UCSD-AML1 (cell line): ENCODE measurements around the gene PTPN18.
"Not testable (repeated sequence)": the region's sequence is repeated elsewhere in the genome, so short reads cannot be mapped to it uniquely, and the experiment has no call there.

Experiments
- DNase-seq: peaks from one replicate; lab custom pipeline; 2025; ENCODE audit not compliant: unreplicated experiment; lab: John Stamatoyannopoulos, UW

Gene PTPN18, protein sequence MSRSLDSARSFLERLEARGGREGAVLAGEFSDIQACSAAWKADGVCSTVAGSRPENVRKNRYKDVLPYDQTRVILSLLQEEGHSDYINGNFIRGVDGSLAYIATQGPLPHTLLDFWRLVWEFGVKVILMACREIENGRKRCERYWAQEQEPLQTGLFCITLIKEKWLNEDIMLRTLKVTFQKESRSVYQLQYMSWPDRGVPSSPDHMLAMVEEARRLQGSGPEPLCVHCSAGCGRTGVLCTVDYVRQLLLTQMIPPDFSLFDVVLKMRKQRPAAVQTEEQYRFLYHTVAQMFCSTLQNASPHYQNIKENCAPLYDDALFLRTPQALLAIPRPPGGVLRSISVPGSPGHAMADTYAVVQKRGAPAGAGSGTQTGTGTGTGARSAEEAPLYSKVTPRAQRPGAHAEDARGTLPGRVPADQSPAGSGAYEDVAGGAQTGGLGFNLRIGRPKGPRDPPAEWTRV

DNA sequence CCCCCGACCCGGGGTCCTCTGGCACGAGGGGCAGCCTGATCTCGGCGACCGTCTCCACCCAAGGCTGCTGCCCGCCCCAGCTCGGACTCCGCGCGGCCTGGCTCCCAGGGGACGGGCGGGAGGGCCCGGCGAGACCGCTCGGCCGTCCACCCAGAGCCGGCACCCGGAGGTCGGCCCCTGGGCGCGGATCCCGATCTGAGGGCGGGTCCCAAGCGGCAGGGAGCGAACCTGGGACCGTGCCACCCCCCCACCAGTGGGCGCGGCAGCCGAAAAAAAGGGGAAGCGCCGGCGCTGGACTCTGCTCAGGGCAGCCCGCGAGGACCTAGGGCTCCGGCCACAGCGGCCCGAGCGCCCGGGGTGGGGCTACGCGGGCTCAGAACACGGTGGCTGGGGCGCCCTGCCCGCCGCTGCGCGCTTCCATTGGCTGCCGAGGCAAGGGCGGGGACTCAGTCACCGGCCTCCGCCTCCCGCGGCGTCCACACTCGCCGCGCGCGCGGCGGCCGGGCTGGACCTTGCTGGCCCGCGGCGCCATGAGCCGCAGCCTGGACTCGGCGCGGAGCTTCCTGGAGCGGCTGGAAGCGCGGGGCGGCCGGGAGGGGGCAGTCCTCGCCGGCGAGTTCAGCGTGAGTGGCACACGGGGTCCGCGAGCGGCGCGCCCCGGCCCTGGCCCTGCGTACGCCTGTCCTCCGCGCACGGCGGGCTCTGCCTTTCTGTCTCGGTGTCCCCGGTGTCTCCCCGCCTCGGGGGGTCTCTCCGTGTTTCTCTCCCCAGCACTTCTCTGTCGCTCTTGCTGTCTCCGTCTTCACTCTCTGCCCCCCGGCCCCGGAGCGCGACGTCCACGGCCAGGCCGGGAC is at the start of gene PTPN18:
Gene PTPN18, plus strand, starts transcription at position 479 of the 854 bp plus-strand sequence. Its CDS starts 52 bp downstream, at position 531.
- peak; percentile 86 for DNase-seq

DNA sequence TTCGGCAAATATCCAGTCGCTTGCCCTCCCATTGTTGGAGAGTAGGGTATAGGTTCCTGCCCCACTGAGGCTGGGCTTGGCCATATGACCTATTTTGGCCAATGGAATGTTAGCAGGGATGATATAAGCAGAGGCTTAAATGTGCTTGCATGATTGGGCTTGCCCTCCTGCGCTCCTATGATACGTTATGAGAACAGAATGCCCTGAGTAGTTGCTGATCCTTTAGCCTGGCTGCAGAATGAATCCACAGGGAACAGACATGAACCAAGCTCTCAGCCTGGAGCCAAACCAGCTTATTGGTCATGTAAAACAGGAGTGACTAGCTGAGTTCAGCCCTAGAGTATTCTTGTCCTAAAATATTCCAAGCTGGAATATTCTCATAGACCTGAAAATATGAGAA is 48.0 kb upstream of the PTPN18 start:
- no peak for DNase-seq

DNA sequence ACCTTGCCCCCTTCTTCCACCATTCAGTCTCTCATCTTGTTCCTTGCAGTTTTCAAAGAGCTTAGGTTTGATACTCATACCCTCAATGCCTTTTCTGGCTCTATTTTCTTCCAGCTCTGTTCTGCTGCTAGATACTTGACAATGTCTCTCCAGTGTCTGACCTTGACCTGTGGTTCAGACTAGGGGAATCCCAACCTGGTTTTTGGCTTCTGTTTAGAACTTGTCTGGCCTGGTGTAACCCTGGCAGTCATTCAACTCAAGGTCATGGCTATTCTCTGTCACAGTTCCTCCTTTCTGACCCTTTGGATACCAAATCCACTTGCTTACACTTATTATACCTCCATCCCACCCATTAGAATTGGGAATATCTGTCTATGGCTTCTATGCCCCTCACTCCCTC is 45.0 kb upstream of the PTPN18 start:
- DNase-seq, result no peak

DNA sequence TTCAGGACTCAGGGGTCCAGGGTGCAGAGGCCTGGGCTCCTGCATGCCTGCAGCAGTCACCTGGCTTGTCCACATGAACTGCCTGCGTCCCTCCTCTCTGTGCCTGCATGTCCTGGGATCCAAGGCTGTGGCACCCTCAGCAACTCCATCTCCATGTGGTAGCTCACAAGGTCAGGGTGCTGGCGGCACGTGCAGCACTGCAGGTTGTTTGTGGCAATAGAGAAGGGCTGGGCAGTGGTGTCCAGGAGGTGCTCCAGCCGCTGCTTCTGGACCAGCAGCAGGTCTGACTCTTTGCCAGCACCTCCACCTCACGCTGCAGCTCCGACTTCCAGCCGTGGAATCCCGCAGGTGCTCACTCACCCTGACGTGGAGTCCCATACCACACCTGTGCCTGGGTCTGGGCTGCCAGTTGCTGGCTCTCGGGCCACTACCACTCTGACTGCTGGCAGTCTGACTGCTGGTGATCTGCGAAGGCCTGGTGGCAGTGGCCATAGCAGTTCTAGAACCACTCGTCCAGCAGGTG is 42.0 kb upstream of the PTPN18 start:
- no peak for DNase-seq

DNA sequence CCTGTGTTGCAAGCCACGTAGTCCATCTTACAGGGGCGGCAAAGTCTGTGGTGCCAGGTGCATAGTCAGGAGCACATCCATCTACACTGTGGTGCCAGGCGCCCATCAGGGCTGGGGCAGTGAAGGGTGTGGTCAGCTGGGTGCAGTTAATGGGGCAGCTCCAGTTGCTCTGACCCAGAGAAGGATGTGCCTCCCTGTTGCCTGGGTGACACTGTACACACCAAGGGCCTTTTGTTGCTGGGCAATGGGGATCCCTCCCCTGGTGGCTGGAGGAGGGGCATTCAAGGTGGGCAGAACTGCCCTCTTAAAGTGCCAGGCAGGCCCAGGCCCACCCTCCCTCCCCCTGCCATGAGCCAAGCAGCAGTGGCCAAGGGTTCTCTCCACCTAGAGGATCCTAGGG is 41.5 kb upstream of the PTPN18 start:
- DNase-seq, result no peak

DNA sequence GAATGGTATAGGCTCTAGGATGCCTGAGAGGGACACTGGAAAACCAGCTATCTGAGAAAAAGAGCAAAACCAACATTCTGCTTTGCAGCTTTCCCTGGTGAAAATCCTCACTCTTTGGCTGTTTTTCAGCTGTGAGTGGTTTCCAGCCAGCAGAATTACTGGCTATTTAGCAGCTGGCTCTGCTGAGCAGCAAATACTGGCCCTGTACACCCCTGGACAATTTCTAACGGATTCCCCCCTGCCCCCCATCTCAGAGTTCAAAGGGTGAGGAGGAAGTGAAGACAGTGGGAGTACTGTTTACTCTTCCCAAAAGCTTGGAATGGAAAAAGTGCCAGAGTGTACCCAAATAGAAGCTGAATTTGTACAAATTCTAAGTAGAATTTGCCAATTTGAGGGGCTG is 39.3 kb upstream of the PTPN18 start:
- DNase-seq, result no peak

DNA sequence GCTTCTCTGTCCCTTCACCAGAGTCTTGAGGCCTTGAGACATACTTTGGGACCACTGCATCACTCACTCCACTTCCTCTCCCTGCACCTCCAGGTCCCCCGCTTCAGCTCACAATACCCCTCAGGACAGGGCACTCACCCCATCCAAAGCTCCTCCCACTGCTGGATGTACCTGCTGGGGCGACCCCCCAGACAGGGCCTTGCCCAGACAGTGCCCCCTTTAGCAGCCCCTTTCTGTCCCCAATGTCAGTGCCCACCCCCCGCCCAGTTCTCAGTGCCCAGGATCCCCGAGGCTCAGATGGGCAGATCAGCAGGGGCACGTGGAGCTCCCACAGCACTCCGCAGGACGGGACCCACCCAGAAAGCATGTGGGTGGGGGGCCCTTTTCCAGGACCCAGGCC is 37.0 kb upstream of the PTPN18 start:
- no peak for DNase-seq

DNA sequence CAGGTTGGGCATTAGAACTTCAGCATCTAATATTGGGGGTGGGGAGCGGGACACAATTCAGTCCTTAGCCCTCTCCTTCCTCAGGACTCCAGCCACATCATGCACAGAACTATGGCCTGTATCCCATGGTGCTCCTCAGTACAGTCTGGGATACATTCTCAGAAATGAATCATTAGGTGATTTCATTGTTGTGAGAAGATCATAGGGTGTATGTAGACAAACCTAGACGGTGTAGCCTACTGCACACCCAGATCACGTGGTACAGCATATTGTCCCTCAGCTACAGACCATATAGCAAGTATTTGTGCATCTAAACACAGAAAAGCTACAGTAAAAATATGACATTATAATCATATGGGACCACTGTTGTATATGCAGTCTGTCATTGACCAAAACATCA is 36.3 kb upstream of the PTPN18 start:
- DNase-seq, result no peak

DNA sequence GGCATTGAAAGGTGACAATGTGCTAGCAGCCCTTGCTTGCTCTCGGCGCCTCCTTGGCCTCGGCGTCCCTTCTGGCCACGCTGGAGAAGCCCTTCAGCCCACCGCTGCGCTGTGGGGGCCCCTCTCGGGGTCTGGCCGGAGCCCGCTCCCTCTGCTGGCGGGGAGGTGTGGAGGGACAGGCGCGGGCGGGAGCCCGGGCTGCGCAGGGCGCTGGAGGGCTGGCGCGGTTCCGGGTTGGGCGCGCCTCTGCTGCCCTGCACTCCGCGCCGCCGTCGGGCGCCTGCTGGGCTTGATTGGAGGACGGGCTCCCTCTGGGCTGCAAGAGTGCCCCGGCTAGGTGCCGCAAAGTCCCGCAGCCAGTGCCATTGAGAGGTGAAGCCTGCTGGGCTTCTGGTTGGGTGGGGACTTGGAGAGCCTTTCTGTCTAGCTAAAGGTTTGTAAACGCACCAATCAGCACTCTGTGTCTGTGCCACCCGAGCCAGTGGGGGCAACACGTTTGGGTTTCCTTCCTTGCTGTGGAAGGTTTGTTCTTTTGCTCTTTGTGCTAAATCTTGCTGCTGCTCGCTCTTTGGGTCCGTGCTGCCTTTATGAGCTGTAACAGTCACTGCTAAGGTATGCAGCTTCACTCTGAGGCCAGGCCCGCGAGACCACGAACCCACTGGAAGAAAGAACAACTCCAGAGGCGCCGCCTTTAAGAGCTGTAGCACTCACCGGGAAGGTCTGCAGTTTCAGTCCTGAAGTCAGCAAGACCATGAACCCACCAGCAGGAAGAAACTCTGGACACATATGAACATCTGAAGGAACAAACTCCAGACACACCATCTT is 27.9 kb upstream of the PTPN18 start:
- no peak for DNase-seq

DNA sequence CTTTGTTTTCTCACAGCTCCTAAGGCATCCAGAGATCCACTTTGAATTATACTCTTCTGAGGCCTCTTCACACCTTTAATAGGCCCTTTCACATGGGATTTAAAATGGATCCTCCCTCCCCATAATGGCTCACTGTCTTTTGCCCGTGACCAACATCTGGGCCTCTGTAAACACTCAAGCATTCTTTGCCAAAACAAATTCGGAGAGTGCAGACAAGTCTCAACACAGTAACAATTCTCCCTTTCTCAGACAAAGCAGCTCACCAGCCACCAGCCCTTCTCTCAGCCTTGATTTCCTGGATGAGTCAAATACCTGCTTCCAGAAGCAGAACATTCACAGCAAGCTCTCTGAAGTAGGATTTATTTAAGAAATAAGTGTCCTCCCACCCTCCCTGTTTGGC is 27.1 kb upstream of the PTPN18 start:
- DNase-seq, result no peak

DNA sequence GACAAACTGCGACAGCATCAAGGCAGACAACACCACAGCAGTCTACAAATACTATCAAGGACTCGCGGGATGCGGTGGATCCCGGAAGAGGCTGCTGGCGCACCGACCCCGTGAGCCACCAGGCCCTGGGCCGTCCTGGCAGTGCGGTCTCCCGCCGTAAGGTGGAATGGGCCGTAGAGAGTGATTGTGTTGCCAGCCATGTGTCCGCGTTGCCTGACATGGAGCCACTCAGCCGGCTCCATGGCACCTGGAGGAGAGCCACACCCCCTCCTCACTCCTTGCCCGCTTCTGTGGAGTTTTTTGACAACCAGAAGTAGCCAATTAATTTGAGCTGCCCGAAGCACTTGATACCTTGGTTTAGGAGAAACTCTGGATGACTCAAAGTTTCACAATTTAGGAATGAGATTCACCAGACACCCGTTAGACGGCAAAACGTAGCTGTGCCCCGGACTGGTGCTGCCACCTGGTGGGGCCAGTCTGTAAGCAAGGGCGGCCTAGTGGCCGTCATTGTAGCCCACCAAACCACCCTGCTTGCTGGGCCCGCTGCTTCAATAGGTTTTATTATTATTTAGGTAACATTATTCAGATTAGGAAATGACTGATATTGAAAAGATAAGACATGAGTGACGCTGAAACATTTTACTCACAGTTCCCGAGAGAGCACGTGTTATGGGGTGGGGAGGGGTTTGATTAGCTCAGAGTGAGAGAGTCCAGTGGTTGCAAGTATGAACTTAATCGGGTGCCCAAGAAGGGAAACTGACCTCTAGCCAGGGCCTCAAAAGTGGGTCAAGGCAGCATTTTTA is 23.4 kb upstream of the PTPN18 start:
- peak; percentile 65 for DNase-seq

DNA sequence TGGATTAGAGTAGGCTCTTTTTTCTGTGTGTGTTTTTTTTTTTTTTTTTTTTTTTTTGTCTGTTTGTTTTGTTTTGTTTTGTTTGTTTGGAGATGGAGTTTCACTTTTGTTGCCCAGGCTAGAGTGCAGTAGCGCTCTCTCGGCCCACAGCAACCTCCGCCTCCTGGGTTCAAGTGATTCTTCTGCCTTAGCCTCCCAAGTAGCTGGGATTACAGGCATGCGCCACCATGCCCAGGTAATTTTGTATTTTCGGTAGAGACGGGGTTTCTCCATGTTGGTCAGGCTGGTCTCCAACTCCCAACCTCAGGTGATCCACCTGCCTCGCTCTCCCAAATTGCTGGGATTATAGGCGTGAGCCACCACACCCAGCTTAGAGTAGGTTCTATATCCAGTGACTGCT is 22.6 kb upstream of the PTPN18 start:
- DNase-seq, result not testable (repeated sequence)

DNA sequence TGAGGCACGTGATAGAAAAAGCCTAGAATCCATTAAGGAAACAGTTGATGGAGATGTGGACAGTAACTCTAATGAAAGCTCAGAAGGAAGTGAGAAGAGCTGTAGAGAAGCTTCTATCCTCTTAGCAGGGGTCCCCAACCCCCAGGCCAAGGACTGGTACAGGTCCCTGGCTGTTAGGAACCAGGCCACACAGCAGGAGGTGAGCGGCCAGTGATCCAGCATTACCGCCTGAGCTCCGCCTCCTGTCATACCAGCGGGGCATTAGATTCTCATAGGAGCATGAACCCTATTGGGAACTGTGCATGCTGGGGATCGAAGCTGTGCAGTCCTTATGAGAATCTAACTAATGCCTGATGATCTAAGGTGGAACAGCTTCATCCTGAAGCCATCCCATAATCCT is 21.8 kb upstream of the PTPN18 start:
- DNase-seq, result no peak

DNA sequence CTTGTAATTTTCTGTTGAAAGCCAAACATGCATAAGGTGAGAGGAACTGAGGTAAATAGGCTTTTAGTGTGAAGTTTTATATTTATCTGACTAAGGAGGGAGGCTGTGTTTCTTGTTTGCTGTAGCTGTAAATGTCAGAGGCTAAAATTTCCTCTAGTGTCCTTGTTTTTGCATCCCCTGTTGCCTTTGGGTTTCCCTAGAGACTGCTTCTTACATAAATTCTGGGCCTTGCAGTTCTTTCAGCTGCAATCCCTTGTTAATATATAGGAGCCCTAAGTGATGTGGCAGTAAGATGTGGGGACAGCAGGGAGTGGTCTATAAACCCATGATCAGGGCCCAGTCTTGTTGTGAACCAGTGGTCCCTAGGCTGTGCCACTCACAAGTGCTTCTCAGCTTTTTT is 20.6 kb upstream of the PTPN18 start:
- DNase-seq, result no peak

DNA sequence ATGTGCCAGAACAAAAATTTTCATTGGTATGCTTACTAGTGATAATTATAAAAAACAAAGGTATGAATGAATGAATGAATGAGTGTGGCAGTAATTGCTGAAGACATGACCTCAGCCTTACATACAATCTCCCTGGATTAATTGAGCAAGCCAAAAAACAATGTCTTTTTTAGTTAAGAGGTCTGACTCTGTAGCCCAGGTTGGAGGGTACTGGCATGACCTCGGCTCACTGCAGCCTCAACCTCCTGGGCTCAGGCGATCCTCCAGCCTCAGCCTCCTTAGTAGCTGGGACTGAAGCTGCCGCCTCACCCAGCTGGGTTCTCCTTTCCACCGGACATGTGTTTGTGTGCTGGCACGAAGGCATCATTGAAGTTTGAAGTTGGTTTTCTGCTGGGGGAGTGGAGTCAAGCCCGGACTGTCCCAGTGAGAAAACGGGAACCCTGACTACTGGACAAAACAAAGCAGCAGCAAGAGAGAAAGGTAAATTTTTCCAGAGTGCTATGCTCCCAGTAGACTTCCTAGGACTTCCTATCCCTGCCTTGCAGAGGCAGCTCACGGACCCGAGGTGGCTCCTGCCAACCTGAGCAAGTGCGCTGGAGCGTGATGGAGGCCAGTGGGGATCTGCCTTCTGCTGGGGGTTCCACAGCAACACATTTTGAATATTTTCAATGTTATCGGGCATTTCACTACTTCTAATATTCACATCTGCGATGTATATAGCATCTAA is 19.5 kb upstream of the PTPN18 start:
- DNase-seq, result no peak

DNA sequence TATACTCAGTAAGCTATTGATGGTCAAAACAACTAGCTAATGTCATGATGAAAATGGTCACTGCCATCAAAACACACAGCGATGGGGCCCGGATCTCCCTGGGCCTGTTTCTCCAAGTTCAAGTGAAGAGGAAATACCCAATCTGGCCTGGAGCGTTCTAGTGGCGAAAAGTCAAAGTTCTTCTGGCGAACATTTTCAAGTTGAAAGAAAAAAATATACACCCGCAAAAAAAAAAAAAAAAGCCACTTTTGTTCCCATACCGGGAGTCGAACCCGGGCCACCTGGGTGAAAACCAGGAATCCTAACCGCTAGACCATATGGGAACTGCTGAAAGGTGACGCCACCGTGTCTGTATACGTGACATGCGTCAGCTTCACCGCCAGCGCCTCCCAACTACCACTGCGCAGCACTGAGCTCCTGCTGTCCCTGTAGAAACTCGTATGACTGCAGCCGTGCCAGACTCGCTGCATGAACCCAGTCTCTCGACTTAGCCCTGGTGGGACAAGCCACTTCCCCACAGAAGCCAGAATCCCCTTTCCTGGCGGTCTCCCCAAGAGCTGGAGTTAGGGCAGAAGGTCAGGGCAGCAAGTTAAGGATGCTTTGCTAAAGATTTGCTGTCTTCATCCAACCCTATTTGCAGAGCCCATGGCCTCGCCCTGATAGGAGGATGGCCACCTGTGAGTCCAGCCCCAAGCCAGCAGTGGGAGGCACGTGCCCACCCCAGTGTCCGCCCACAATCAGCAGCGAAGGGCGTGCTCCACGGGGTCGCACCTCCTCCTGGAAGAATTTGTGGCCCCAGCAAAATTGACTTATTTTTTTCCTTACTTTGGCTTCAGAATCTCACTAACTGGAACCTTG is 18.8 kb upstream of the PTPN18 start:
- no peak for DNase-seq

DNA sequence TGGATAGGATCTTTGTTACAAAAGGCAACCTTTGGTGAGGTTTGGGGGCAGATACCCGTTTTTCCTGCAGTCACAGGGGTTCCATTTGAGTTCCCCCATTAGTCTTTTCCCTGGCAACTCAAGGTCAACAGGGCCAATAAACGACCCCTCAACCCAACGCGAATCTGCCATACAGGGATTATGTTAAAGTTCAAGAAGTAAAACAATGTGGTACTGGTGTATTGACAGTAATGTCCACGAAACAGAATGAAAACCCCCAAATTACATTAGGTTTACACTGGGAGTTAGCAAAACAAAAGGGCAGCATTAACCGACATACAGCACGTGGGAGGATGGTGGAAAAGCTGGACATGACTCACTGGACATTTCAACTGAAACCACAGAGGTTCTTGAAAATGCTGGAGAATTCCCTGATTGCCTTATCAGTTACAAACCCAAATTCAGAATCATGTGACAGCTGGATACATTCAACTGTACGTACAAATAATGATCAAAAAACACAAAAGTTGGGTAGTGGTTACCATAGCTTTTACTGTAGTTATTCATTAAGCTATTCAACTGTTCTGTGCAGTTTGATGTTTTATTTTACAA is 18.0 kb upstream of the PTPN18 start:
- no peak for DNase-seq

DNA sequence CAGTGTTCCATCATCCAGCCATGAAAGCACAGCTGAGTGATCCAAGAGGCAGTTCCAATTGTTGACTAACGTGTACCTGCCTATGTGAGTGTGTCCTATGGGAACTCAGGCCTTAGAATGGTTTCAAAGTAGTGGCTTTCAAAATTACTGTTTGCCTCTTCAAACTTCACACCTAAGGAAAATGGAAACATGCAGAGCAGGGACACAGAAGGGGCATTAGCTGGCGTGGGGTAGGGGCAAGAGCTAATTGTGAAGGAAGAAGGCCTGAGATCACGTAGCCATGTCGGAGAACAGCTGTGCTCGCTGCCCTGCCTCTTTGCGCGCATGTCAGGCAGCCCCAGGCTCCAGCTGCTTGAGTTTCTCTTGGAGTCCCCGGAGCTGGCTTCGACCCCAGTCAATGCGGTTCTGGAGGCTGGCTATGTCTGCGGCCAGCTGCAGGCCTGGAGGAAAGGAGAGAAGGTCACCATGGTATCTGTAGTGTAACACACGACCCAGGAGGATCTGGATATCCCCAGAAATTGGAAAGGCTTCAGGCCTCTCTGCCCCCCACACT is 17.0 kb upstream of the PTPN18 start:
- no peak for DNase-seq
